ENCODE measurements around the gene ATP13A1.

- TF ChIP-seq POLR2A (IDR thresholded peaks at IDR 0.05; ENCODE audit: low read length) (no peak), GATA1 (IDR thresholded peaks at IDR 0.05; ENCODE audit: low read depth, low read length) (no peak)
These were observed 47.9 kb upstream of the ATP13A1 start for GRCh38 chr19:19711306-19711933.

Data from erythroblast (primary cell).